DND-41 (cell line): ENCODE results near the gene KRT1.

Experiments
- ATAC-seq: fragments of 200-7000 bp; cut with Tn5 transposase; 3 replicates; pipeline ENCODE4 v1.9.1; 2021; ENCODE audit warnings: low read depth; ENCODE audit not compliant: insufficient read depth
- DNase-seq: peaks from one replicate; pipeline ENCODE4 v3.0.0-alpha.2; 2020
- H2AFZ ChIP-seq: 2 replicates; pipeline ENCODE4 v1.6.0; 2012; ENCODE audit warnings: low read depth, low read length
- H3K27ac ChIP-seq: 2 replicates; pipeline ENCODE4 v1.5.1; 2012; ENCODE audit warnings: low read length, inconsistent platforms
- H3K27me3 ChIP-seq: fragments of 200-600 bp; sonication (generic); 2 replicates; pipeline ENCODE4 v1.6.0; 2012; ENCODE audit warnings: low read length, mild to moderate bottlenecking, inconsistent platforms; ENCODE audit not compliant: insufficient read depth, poor library complexity
- H3K36me3 ChIP-seq: 2 replicates; pipeline ENCODE4 v1.5.1; 2012; ENCODE audit warnings: low read length, inconsistent platforms; ENCODE audit not compliant: insufficient read depth
- H3K4me1 ChIP-seq: 2 replicates; pipeline ENCODE4 v1.5.1; 2012; ENCODE audit warnings: mild to moderate bottlenecking, low read length; ENCODE audit not compliant: insufficient read depth
- H3K4me2 ChIP-seq: 2 replicates; pipeline ENCODE4 v1.6.0; 2012; ENCODE audit warnings: mild to moderate bottlenecking, moderate library complexity, low read length, inconsistent platforms; ENCODE audit not compliant: insufficient read depth
- H3K4me3 ChIP-seq, 2 experiments: fragments of 200-600 bp in 1 of 2; shearing (Covaris generic) in 1 of 2; 2 replicates each; pipeline ENCODE4 v1.5.1; 2012 to 2016; ENCODE audit warnings: inconsistent platforms in 2 of 2, low read length in 2 of 2, mild to moderate bottlenecking in 2 of 2, low read depth in 1 of 2, moderate library complexity in 1 of 2
- H3K79me2 ChIP-seq: 2 replicates; pipeline ENCODE4 v1.6.0; 2012; ENCODE audit warnings: low read length, inconsistent platforms; ENCODE audit not compliant: insufficient read depth
- H3K9ac ChIP-seq: 2 replicates; pipeline ENCODE4 v1.6.0; 2012; ENCODE audit warnings: low read depth, mild to moderate bottlenecking, inconsistent platforms, low read length, moderate library complexity
- H3K9me3 ChIP-seq: 2 replicates; pipeline ENCODE4 v1.5.1; 2012; ENCODE audit warnings: low read length, moderate library complexity, mild to moderate bottlenecking, inconsistent platforms; ENCODE audit not compliant: insufficient read depth, severe bottlenecking
- H4K20me1 ChIP-seq: 2 replicates; pipeline ENCODE4 v1.6.0; 2012; ENCODE audit warnings: low read length; ENCODE audit not compliant: insufficient read depth
- CTCF ChIP-seq: IDR thresholded peaks from 2 replicates; pipeline ENCODE4 v1.5.1; 2012; ENCODE audit warnings: borderline replicate concordance, low read length, moderate library complexity, mild to moderate bottlenecking; ENCODE audit not compliant: poor library complexity, severe bottlenecking; ENCODE audit errors: extremely low read depth
- EZH2 ChIP-seq: IDR thresholded peaks from 3 replicates; pipeline ENCODE4 v1.6.1; 2012; ENCODE audit warnings: borderline replicate concordance, low read depth, mild to moderate bottlenecking, moderate library complexity, low read length, inconsistent platforms; ENCODE audit not compliant: severe bottlenecking

KRT1 gene

GRCh38 chr12:52677126-52677525 is 3.1 kb downstream of the KRT1 start:
- no peaks in the 10 kb centered on the region for H3K79me2 ChIP-seq
- H4K20me1 ChIP-seq: no peaks in the 10 kb centered on the region
- TF ChIP-seq CTCF (no peak), EZH2 (no peak)
- no peak for ATAC-seq
- H3K4me3 ChIP-seq: no peak overlapping the region
- no peak overlapping the region for H3K4me2 ChIP-seq
- DNase-seq: no peak
- no peak overlapping the region for H2AFZ ChIP-seq
- no peaks in the 10 kb centered on the region for H3K36me3 ChIP-seq
- no peaks in the 10 kb centered on the region for H3K4me1 ChIP-seq
- H3K9me3 ChIP-seq: no peaks in the 10 kb centered on the region
- no peak overlapping the region for H3K27ac ChIP-seq
- H3K27me3 ChIP-seq: peaks cover 3% of the 10 kb centered on the region
- H3K9ac ChIP-seq: no peak overlapping the region

- Histone ChIP-seq H3K9me3 (no peaks in the 10 kb centered on the region), H3K36me3 (no peaks in the 10 kb centered on the region), H3K27ac (no peak overlapping the region), H3K4me3 (no peak overlapping the region), H2AFZ (no peak overlapping the region), H3K4me1 (no peaks in the 10 kb centered on the region), H3K4me2 (no peak overlapping the region), H3K9ac (no peak overlapping the region), H3K27me3 (peaks cover 3% of the 10 kb centered on the region), H4K20me1 (no peaks in the 10 kb centered on the region), H3K79me2 (no peaks in the 10 kb centered on the region)
- ATAC-seq (no peak), DNase-seq (no peak)
- no peak for TF ChIP-seq EZH2
- no peak for TF ChIP-seq CTCF
Observed at GRCh38 chr12:52676163-52676562, 4.0 kb downstream of the KRT1 start.

GRCh38 chr12:52675301-52675701 is 4.9 kb downstream of the KRT1 start:
- Histone ChIP-seq H3K27me3 (peaks cover 3% of the 10 kb centered on the region), H3K4me2 (no peak overlapping the region), H3K79me2 (no peaks in the 10 kb centered on the region), H3K36me3 (no peaks in the 10 kb centered on the region), H3K4me3 (no peak overlapping the region), H3K9ac (no peak overlapping the region), H2AFZ (no peak overlapping the region), H4K20me1 (no peaks in the 10 kb centered on the region), H3K27ac (no peak overlapping the region), H3K9me3 (no peaks in the 10 kb centered on the region), H3K4me1 (no peaks in the 10 kb centered on the region)
- no peak for TF ChIP-seq EZH2
- no peak for TF ChIP-seq CTCF
- ATAC-seq: no peak
- no peak for DNase-seq

GRCh38 chr12:52674433-52674775 is 5.8 kb downstream of the KRT1 start:
- H3K9me3 ChIP-seq: no peaks in the 10 kb centered on the region
- no peak for ATAC-seq
- H3K9ac ChIP-seq: no peak overlapping the region
- no peaks in the 10 kb centered on the region for H4K20me1 ChIP-seq
- H3K4me1 ChIP-seq: no peaks in the 10 kb centered on the region
- no peak overlapping the region for H3K4me3 ChIP-seq
- H3K4me2 ChIP-seq: no peak overlapping the region
- DNase-seq: no peak
- no peak overlapping the region for H2AFZ ChIP-seq
- H3K79me2 ChIP-seq: no peaks in the 10 kb centered on the region
- no peaks in the 10 kb centered on the region for H3K36me3 ChIP-seq
- peaks cover 3% of the 10 kb centered on the region for H3K27me3 ChIP-seq
- TF ChIP-seq CTCF (no peak), EZH2 (no peak)
- H3K27ac ChIP-seq: no peak overlapping the region
